HEK293 (cell line): ENCODE results near the gene COL5A2.

Experiments
- CTCF ChIA-PET: fragments of 350-600 bp; formaldehyde crosslinking; extraction: SDS; loops from one replicate; lab custom pipeline; 2021; ENCODE audit warnings: antibody characterized with exemption; lab: Yijun Ruan, JAX
- POLR2A ChIA-PET: fragments of 300-600 bp; formaldehyde crosslinking; extraction: SDS; loops from one replicate; lab custom pipeline; 2020; ENCODE audit warnings: antibody characterized with exemption, inconsistent platforms; lab: Yijun Ruan, JAX
- H3K27ac ChIP-seq: fragments of 200-500 bp; sonication (Bioruptor generic); 2 replicates; pipeline ENCODE4 v1.5.1; 2014; ENCODE audit warnings: low read depth, low read length, control low read depth, inconsistent platforms; ENCODE audit errors: extremely low read depth
- H3K36me3 ChIP-seq, 2 experiments: fragments of 200-500 bp in 1 of 2; sonication (Bioruptor generic) in 1 of 2; 1 replicate in 1 of 2; 2 replicates in 1 of 2; pipeline ENCODE4 v1.5.1; 2014 to 2017; ENCODE audit warnings: inconsistent platforms in 2 of 2, low read length in 2 of 2; ENCODE audit not compliant: control insufficient read depth in 2 of 2, insufficient read depth in 1 of 2
- H3K4me1 ChIP-seq: fragments of 200-500 bp; sonication (Bioruptor generic); 2 replicates; pipeline ENCODE4 v1.5.1; 2014; ENCODE audit warnings: mild to moderate bottlenecking, low read length, inconsistent platforms; ENCODE audit not compliant: control insufficient read depth, insufficient read depth
- H3K4me3 ChIP-seq: 2 replicates; pipeline ENCODE4 v1.5.1; 2011; ENCODE audit warnings: low read depth, mild to moderate bottlenecking, control low read depth, low read length, moderate library complexity
- H3K9me3 ChIP-seq: fragments of 200-500 bp; sonication (Bioruptor generic); 2 replicates; pipeline ENCODE4 v1.5.1; 2014; ENCODE audit warnings: low read depth, low read length, inconsistent platforms; ENCODE audit not compliant: control insufficient read depth, insufficient read depth
- INSM2 ChIP-seq: fragments of 450-650 bp; formaldehyde crosslinking; IDR thresholded peaks from 2 replicates; pipeline ENCODE4 v1.5.1; 2016; ENCODE audit warnings: missing biosample characterization, missing genetic modification characterization
- KLF1 ChIP-seq: fragments of 450-650 bp; formaldehyde crosslinking; IDR thresholded peaks from 2 replicates; pipeline ENCODE4 v1.5.1; 2016; ENCODE audit warnings: missing biosample characterization, missing genetic modification characterization
- SALL2 ChIP-seq: fragments of 450-650 bp; formaldehyde crosslinking; IDR thresholded peaks from 2 replicates; pipeline ENCODE4 v1.5.0; 2017; ENCODE audit warnings: missing biosample characterization, mild to moderate bottlenecking, missing genetic modification characterization, borderline replicate concordance
- SCRT1 ChIP-seq: fragments of 450-650 bp; formaldehyde crosslinking; IDR thresholded peaks from 2 replicates; pipeline ENCODE4 v1.5.1; 2016; ENCODE audit warnings: missing biosample characterization, missing genetic modification characterization, borderline replicate concordance
- SP7 ChIP-seq: fragments of 450-650 bp; formaldehyde crosslinking; IDR thresholded peaks from 2 replicates; pipeline ENCODE4 v1.5.1; 2016; ENCODE audit warnings: missing biosample characterization, missing genetic modification characterization
- TCF7L2 ChIP-seq: IDR thresholded peaks from 2 replicates; pipeline ENCODE4 v1.6.1; 2011; ENCODE audit warnings: low read depth, mild to moderate bottlenecking, inconsistent platforms, low read length, moderate library complexity, borderline replicate concordance
- TRIM28 ChIP-seq: IDR thresholded peaks from 2 replicates; pipeline ENCODE4 v1.6.1; 2011; ENCODE audit warnings: low read length, control low read depth, borderline replicate concordance
- ZBTB20 ChIP-seq: fragments of 450-650 bp; formaldehyde crosslinking; IDR thresholded peaks from 2 replicates; pipeline ENCODE4 v1.5.1; 2016; ENCODE audit warnings: missing biosample characterization, missing genetic modification characterization
- ZBTB44 ChIP-seq: fragments of 450-650 bp; IDR thresholded peaks from 2 replicates; pipeline ENCODE4 v1.5.1; 2018; ENCODE audit warnings: missing biosample characterization, mild to moderate bottlenecking, missing genetic modification characterization
- ZNF19 ChIP-seq: fragments of 450-650 bp; formaldehyde crosslinking; IDR thresholded peaks from 2 replicates; pipeline ENCODE4; 2016; ENCODE audit warnings: missing biosample characterization, missing genetic modification characterization, low read depth
- ZNF211 ChIP-seq: fragments of 450-650 bp; formaldehyde crosslinking; IDR thresholded peaks from 2 replicates; pipeline ENCODE4 v1.5.1; 2016; ENCODE audit warnings: low read depth, missing biosample characterization, missing genetic modification characterization
- ZNF23 ChIP-seq: fragments of 450-650 bp; formaldehyde crosslinking; IDR thresholded peaks from 2 replicates; pipeline ENCODE4 v1.5.1; 2016; ENCODE audit warnings: missing biosample characterization, missing genetic modification characterization, borderline replicate concordance
- ZNF280C ChIP-seq: fragments of 450-650 bp; formaldehyde crosslinking; IDR thresholded peaks from 2 replicates; pipeline ENCODE4 v1.5.1; 2016; ENCODE audit warnings: missing biosample characterization, missing genetic modification characterization
- ZNF324 ChIP-seq: fragments of 450-650 bp; formaldehyde crosslinking; IDR thresholded peaks from 2 replicates; pipeline ENCODE4 v1.5.1; 2016; ENCODE audit warnings: missing biosample characterization, missing genetic modification characterization
- ZNF394 ChIP-seq: fragments of 450-650 bp; formaldehyde crosslinking; IDR thresholded peaks from 2 replicates; pipeline ENCODE4 v1.5.1; 2016; ENCODE audit warnings: missing biosample characterization, missing genetic modification characterization, mild to moderate bottlenecking, moderate library complexity, borderline replicate concordance
- ZNF423 ChIP-seq: fragments of 450-650 bp; formaldehyde crosslinking; IDR thresholded peaks from 2 replicates; pipeline ENCODE4 v1.5.1; 2016; ENCODE audit warnings: missing biosample characterization, missing genetic modification characterization
- ZNF426 ChIP-seq: fragments of 450-650 bp; formaldehyde crosslinking; IDR thresholded peaks from 2 replicates; pipeline ENCODE4 v1.5.1; 2017; ENCODE audit warnings: missing biosample characterization, missing genetic modification characterization, mild to moderate bottlenecking, inconsistent platforms, moderate library complexity
- ZNF544 ChIP-seq: fragments of 450-650 bp; formaldehyde crosslinking; IDR thresholded peaks from 2 replicates; pipeline ENCODE4 v1.5.0; 2017; ENCODE audit warnings: missing biosample characterization, missing genetic modification characterization
- ZNF580 ChIP-seq: fragments of 450-650 bp; formaldehyde crosslinking; IDR thresholded peaks from 2 replicates; pipeline ENCODE4 v1.5.1; 2016; ENCODE audit warnings: missing biosample characterization, missing genetic modification characterization
- ZNF654 ChIP-seq: fragments of 450-650 bp; formaldehyde crosslinking; IDR thresholded peaks from 2 replicates; pipeline ENCODE4 v1.5.1; 2016; ENCODE audit warnings: low read depth, missing biosample characterization, missing genetic modification characterization
- ZNF707 ChIP-seq: fragments of 450-650 bp; formaldehyde crosslinking; IDR thresholded peaks from 2 replicates; pipeline ENCODE4 v1.5.1; 2016; ENCODE audit warnings: missing biosample characterization, missing genetic modification characterization
- ZNF768 ChIP-seq: fragments of 450-650 bp; formaldehyde crosslinking; IDR thresholded peaks from 2 replicates; pipeline ENCODE4 v1.5.1; 2018; ENCODE audit warnings: missing biosample characterization, mild to moderate bottlenecking, missing genetic modification characterization
- ZNF777 ChIP-seq: fragments of 450-650 bp; formaldehyde crosslinking; IDR thresholded peaks from 2 replicates; pipeline ENCODE4 v1.5.1; 2017; ENCODE audit warnings: missing biosample characterization, missing genetic modification characterization, borderline replicate concordance
- ZSCAN23 ChIP-seq: fragments of 450-650 bp; formaldehyde crosslinking; IDR thresholded peaks from 2 replicates; pipeline ENCODE4 v1.5.1; 2016; ENCODE audit warnings: missing biosample characterization, missing genetic modification characterization
- ZXDB ChIP-seq: fragments of 450-650 bp; formaldehyde crosslinking; IDR thresholded peaks from 2 replicates; pipeline ENCODE4 v1.5.1; 2016; ENCODE audit warnings: missing biosample characterization, missing genetic modification characterization

Gene COL5A2

GRCh38 chr2:189131991-189132390 lies 47.6 kb downstream of the COL5A2 start:
- no peak overlapping the region for H3K4me3 ChIP-seq
- no peaks in the 10 kb centered on the region for H3K9me3 ChIP-seq
- TF ChIP-seq ZNF777 (tag by site-specific recombination), result no peak
- TF ChIP-seq ZXDB (tag by site-specific recombination), result no peak
- no peak for TF ChIP-seq ZNF280C (tag by site-specific recombination)
- no peak for TF ChIP-seq ZNF324
- no peak for TF ChIP-seq ZNF580 (tag by site-specific recombination)
- no peak for TF ChIP-seq INSM2 (tag by site-specific recombination)
- no peak for TF ChIP-seq ZNF211 (tag by site-specific recombination)
- TF ChIP-seq SP7, result no peak
- no peak for TF ChIP-seq ZNF23 (tag by site-specific recombination)
- TF ChIP-seq ZNF654 (tag by site-specific recombination), result no peak
- no peak for TF ChIP-seq TRIM28
- TF ChIP-seq ZNF19 (tag by site-specific recombination), result no peak
- TF ChIP-seq ZNF423 (tag by site-specific recombination), result no peak
- TF ChIP-seq ZNF394, result no peak
- no peak for TF ChIP-seq ZNF544
- no peak for TF ChIP-seq SALL2 (tag by site-specific recombination)
- H3K4me1 ChIP-seq, result peaks cover 12% of the 10 kb centered on the region; the same call in 1 of the 2 replicates
- ChIA-PET POLR2A (no interaction called here), CTCF (interaction anchor here (0.7 to 1.1 kb wide), 2 partner anchors 11 to 19 kb away, joined by 3 to 4 read pairs; no protein-coding TSS in a partner anchor)
- no peak overlapping the region for H3K27ac ChIP-seq
- no peaks in the 10 kb centered on the region for H3K36me3 ChIP-seq

GRCh38 chr2:189129971-189130370 lies 49.6 kb downstream of the COL5A2 start:
- ChIA-PET POLR2A (no interaction called here), CTCF (interaction anchor here (0.6 to 2.4 kb wide), 3 partner anchors 13 to 253 kb away, joined by 3 to 13 read pairs (median 7); no protein-coding TSS in a partner anchor)
- Histone ChIP-seq H3K4me3 (no peak overlapping the region), H3K27ac (no peak overlapping the region), H3K4me1 (peaks cover 12% of the 10 kb centered on the region; the same call in 1 of the 2 replicates), H3K36me3 (no peaks in the 10 kb centered on the region), H3K9me3 (no peaks in the 10 kb centered on the region)
- no peak for TF ChIP-seq ZNF426
- no peak for TF ChIP-seq ZNF768 (tag by site-specific recombination)
- TF ChIP-seq ZNF707 (tag by site-specific recombination), result no peak
- no peak for TF ChIP-seq ZNF394
- no peak for TF ChIP-seq ZSCAN23 (tag by site-specific recombination)
- TF ChIP-seq ZBTB20 (tag by site-specific recombination), result no peak
- TF ChIP-seq KLF1 (tag by site-specific recombination), result no peak
- no peak for TF ChIP-seq TCF7L2
- TF ChIP-seq ZBTB44 (tag by site-specific recombination), result no peak
- TF ChIP-seq SCRT1 (tag by site-specific recombination), result no peak
